HCT116 (cell line): ENCODE data around the gene CERS3. TPM values are rescaled to one million over a fixed set of nuclear protein-coding genes. Genes with fewer than 3 reads are reported as not detected.

ENCODE experiments used
- ATAC-seq: fragments of 200-7000 bp; cut with Tn5 transposase; 2 replicates; pipeline ENCODE4 v1.9.1; 2020; ENCODE audit warnings: mild to moderate bottlenecking, moderate library complexity
- BruUV-seq: library from RNA; stranded (reverse); fragments of 400-500 nt; replicated peaks from 2 replicates; lab custom pipeline; 2021; lab: Mats Ljungman, UMichigan
- CTCF ChIA-PET: fragments of 300-600 bp; sonication (Branson Sonifier 250); formaldehyde crosslinking; loops from one replicate; lab custom pipeline; 2021; ENCODE audit warnings: antibody characterized with exemption; lab: Charles Lee
- POLR2A ChIA-PET: fragments of 300-600, 350-600 bp; sonication (Branson Sonifier 250); formaldehyde crosslinking; loops from one replicate; lab custom pipeline; 2021; ENCODE audit warnings: antibody characterized with exemption; lab: Charles Lee
- RAD21 ChIA-PET, 2 experiments: fragments of 300-600 bp; sonication (Branson Sonifier 250); formaldehyde crosslinking; loops; one replicate each; lab custom pipeline; 2023; ENCODE audit warnings: low total read pairs in 2 of 2; ENCODE audit not compliant: uncharacterized antibody in 2 of 2, unreplicated experiment in 2 of 2, low non-redundant PET in 1 of 2; lab: Charles Lee
- DNase-seq: peaks from one replicate; pipeline ENCODE4 v3.0.0-alpha.2; 2010; ENCODE audit warnings: low read depth, low spot score
- H2AFZ ChIP-seq: fragments of 200-600 bp; shearing (Covaris generic), sonication (generic); 2 replicates; pipeline ENCODE4 v1.6.1; 2017; ENCODE audit warnings: low read depth, mixed run types, mixed read lengths, antibody characterized with exemption, low read length; ENCODE audit not compliant: poor library complexity, severe bottlenecking
- H3K27ac ChIP-seq: 2 replicates; pipeline ENCODE4 v1.5.1; 2012; ENCODE audit warnings: low read depth, low read length
- H3K27me3 ChIP-seq: fragments of 200-600 bp; sonication (generic); 2 replicates; pipeline ENCODE4 v1.6.1; 2016; ENCODE audit warnings: mixed run types, low read length, mixed read lengths; ENCODE audit not compliant: insufficient read depth
- H3K36me3 ChIP-seq, 2 experiments: fragments of 200-500 bp in 1 of 2; fragments of 200-600 bp in 1 of 2; sonication (Bioruptor generic) in 1 of 2; sonication (generic) in 1 of 2; 2 replicates each; pipeline versions ENCODE4 v1.5.1 to v1.6.1; 2014 to 2016; ENCODE audit warnings: low read length in 2 of 2, inconsistent platforms in 1 of 2, mixed read lengths in 1 of 2, mixed run types in 1 of 2; ENCODE audit not compliant: insufficient read depth in 2 of 2, control insufficient read depth in 1 of 2
- H3K4me1 ChIP-seq, 2 experiments: fragments of 200-600 bp in 1 of 2; sonication (generic) in 1 of 2; 2 replicates each; pipeline versions ENCODE4 v1.5.1 to v1.6.1; 2012 to 2017; ENCODE audit warnings: low read length in 2 of 2, inconsistent platforms in 1 of 2, mild to moderate bottlenecking in 1 of 2, mixed read lengths in 1 of 2, mixed run types in 1 of 2, moderate library complexity in 1 of 2; ENCODE audit not compliant: insufficient read depth in 2 of 2, control insufficient read depth in 1 of 2
- H3K4me2 ChIP-seq: fragments of 200-600 bp; sonication (generic); 2 replicates; pipeline ENCODE4 v1.6.1; 2017; ENCODE audit warnings: mixed run types, low read length, mixed read lengths
- H3K4me3 ChIP-seq, 2 experiments: fragments of 200-600 bp in 1 of 2; sonication (generic) in 1 of 2; replicated peaks in 1 of 2; 2 replicates each; pipeline ENCODE4 v1.5.1; 2011 to 2016; ENCODE audit warnings: low read length in 2 of 2, control low read depth in 1 of 2, low read depth in 1 of 2, mild to moderate bottlenecking in 1 of 2, mixed read lengths in 1 of 2, mixed run types in 1 of 2
- H3K79me2 ChIP-seq: fragments of 200-600 bp; sonication (generic); 2 replicates; pipeline ENCODE4 v1.6.1; 2017; ENCODE audit warnings: mild to moderate bottlenecking, mixed run types, low read length, moderate library complexity, mixed read lengths; ENCODE audit not compliant: insufficient read depth
- H3K9ac ChIP-seq: fragments of 200-600 bp; sonication (generic); 2 replicates; pipeline ENCODE4 v1.6.1; 2016; ENCODE audit warnings: low read length, mixed read lengths
- H3K9me2 ChIP-seq: fragments of 200-600 bp; sonication (generic), shearing (Covaris generic); 2 replicates; pipeline ENCODE4 v1.6.1; 2017; ENCODE audit warnings: mixed run types, mild to moderate bottlenecking, moderate library complexity; ENCODE audit not compliant: insufficient read depth
- H3K9me3 ChIP-seq, 2 experiments: fragments of 200-500 bp in 1 of 2; fragments of 200-600 bp in 1 of 2; sonication (Bioruptor generic) in 1 of 2; sonication (generic) in 1 of 2; 2 replicates each; pipeline ENCODE4 v1.6.1; 2014 to 2017; ENCODE audit warnings: low read length in 2 of 2, mixed read lengths in 2 of 2, inconsistent platforms in 1 of 2, low read depth in 1 of 2, mild to moderate bottlenecking in 1 of 2, mixed run types in 1 of 2, moderate library complexity in 1 of 2; ENCODE audit not compliant: control insufficient read depth in 1 of 2, insufficient read depth in 1 of 2
- H4K20me1 ChIP-seq: fragments of 200-600 bp; sonication (generic), shearing (Covaris generic); 2 replicates; pipeline ENCODE4 v1.6.1; 2017; ENCODE audit warnings: mixed run types, mild to moderate bottlenecking, moderate library complexity; ENCODE audit not compliant: insufficient read depth
- EZH2phosphoT487 ChIP-seq: fragments of 200-600 bp; IDR thresholded peaks from 2 replicates; pipeline ENCODE4 v1.6.1; 2018; ENCODE audit warnings: antibody characterized with exemption, borderline replicate concordance
- RAD21 ChIP-seq: IDR thresholded peaks from 2 replicates; pipeline ENCODE4 v1.6.1; 2012; ENCODE audit warnings: low read depth, mild to moderate bottlenecking
- REST ChIP-seq: IDR thresholded peaks from 2 replicates; pipeline ENCODE4 v1.6.1; 2012; ENCODE audit warnings: low read depth
- SP1 ChIP-seq: IDR thresholded peaks from 2 replicates; pipeline ENCODE4 v1.6.1; 2012; ENCODE audit warnings: low read depth
- SRF ChIP-seq: IDR thresholded peaks from 2 replicates; pipeline ENCODE4 v1.6.1; 2012; ENCODE audit warnings: low read depth
- ZFX ChIP-seq: fragments of 450-650 bp; IDR thresholded peaks from 2 replicates; pipeline ENCODE4 v1.6.1; 2017
- intact Hi-C: fragments of 100-400 bp; cut with micrococcal nuclease; formaldehyde crosslinking; loops from 2 replicates; pipeline ENCODE4 v1.10.0; 2022
- total RNA-seq: library from RNA; stranded (reverse); gene quantifications from one replicate; pipeline ENCODE4 v1.2.1, GENCODE V29; 2021; ENCODE audit not compliant: unreplicated experiment
- TF ChIP-seq, protein P1 (sequence below): IDR thresholded peaks from 2 replicates; pipeline ENCODE4 v1.6.1; 2011; ENCODE audit warnings: mild to moderate bottlenecking, low read length, moderate library complexity; ENCODE audit not compliant: insufficient replicate concordance; ENCODE audit errors: extremely low read depth

CERS3 gene
- total RNA-seq, 1 experiment from 2014 or later, result not detected

DNA sequence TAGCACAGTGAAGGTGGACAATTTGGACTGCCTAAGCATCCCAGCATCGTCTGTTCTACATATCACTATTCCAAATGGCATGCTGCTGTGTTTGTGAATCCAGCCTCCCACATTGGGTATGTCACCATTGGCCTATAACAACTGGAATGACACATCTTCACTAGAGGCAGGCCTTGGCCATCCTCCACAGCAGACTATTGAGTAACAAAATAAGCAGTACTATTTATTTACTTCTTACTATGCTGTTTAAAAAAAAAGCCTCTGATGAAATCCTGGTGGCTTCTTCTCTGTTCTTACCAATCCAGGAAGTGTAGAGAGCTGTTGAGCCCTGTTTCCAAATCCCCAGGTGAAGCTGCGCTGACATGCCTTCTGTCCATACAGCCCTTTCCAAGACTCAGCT, 30.6 kb upstream of the CERS3 start:
- ChIA-PET CTCF (no interaction called here), RAD21 (no interaction called here), POLR2A (no interaction called here)
- no peaks in the 10 kb centered on the region for H3K4me1 ChIP-seq
- no peaks in the 10 kb centered on the region for H4K20me1 ChIP-seq
- intact Hi-C loops, result no loop called here
- no TSS peak for BruUV-seq
- H3K27ac ChIP-seq, result no peak overlapping the region
- H3K27me3 ChIP-seq, result no peaks in the 10 kb centered on the region
- H3K9me2 ChIP-seq, result no peaks in the 10 kb centered on the region
- H3K4me2 ChIP-seq, result no peak overlapping the region
- TF ChIP-seq EZH2phosphoT487 (no peak), RAD21 (no peak), SRF (no peak), ZFX (no peak), REST (no peak), SP1 (no peak)
- TF ChIP-seq, protein P1, sequence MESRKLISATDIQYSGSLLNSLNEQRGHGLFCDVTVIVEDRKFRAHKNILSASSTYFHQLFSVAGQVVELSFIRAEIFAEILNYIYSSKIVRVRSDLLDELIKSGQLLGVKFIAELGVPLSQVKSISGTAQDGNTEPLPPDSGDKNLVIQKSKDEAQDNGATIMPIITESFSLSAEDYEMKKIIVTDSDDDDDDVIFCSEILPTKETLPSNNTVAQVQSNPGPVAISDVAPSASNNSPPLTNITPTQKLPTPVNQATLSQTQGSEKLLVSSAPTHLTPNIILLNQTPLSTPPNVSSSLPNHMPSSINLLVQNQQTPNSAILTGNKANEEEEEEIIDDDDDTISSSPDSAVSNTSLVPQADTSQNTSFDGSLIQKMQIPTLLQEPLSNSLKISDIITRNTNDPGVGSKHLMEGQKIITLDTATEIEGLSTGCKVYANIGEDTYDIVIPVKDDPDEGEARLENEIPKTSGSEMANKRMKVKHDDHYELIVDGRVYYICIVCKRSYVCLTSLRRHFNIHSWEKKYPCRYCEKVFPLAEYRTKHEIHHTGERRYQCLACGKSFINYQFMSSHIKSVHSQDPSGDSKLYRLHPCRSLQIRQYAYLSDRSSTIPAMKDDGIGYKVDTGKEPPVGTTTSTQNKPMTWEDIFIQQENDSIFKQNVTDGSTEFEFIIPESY, result no peak
- H3K36me3 ChIP-seq, result no peaks in the 10 kb centered on the region
- H3K9ac ChIP-seq, result no peak overlapping the region
- ATAC-seq (no peak), DNase-seq (no peak)
- no peak overlapping the region for H3K4me3 ChIP-seq
- H3K79me2 ChIP-seq, result no peaks in the 10 kb centered on the region
- H2AFZ ChIP-seq, result no peak overlapping the region
- H3K9me3 ChIP-seq, result no peaks in the 10 kb centered on the region
